Loucy (cell line): ENCODE results near the gene ADCY5.

ENCODE experiments used
- H2AFZ ChIP-seq: fragments of 200-600 bp; sonication (generic); 2 replicates; pipeline ENCODE4 v1.6.0; 2016; ENCODE audit warnings: antibody characterized with exemption, mild to moderate bottlenecking, low read length, moderate library complexity
- H3F3A ChIP-seq: fragments of 200-600 bp; 2 replicates; pipeline ENCODE4 v1.6.0; 2016; ENCODE audit warnings: antibody characterized with exemption, low read depth, mild to moderate bottlenecking
- H3K27me3 ChIP-seq: fragments of 200-600 bp; sonication (generic); 2 replicates; pipeline ENCODE4 v1.6.1; 2014; ENCODE audit warnings: low read length, mild to moderate bottlenecking; ENCODE audit not compliant: insufficient read depth, poor library complexity, severe bottlenecking
- H3K36me3 ChIP-seq: fragments of 200-600 bp; sonication (generic); 2 replicates; pipeline ENCODE4 v1.6.1; 2016; ENCODE audit warnings: low read length; ENCODE audit not compliant: insufficient read depth
- H3K4me1 ChIP-seq: fragments of 200-600 bp; sonication (generic); 2 replicates; pipeline ENCODE4 v1.5.1; 2014; ENCODE audit warnings: low read length, mild to moderate bottlenecking; ENCODE audit not compliant: insufficient read depth, poor library complexity, severe bottlenecking
- H3K4me2 ChIP-seq: fragments of 200-600 bp; sonication (generic); 2 replicates; pipeline ENCODE4 v1.6.0; 2014; ENCODE audit warnings: antibody characterized with exemption, low read length, low read depth, mild to moderate bottlenecking; ENCODE audit not compliant: poor library complexity, severe bottlenecking
- H3K4me3 ChIP-seq: fragments of 200-600 bp; sonication (generic); 2 replicates; pipeline ENCODE4 v1.5.1; 2014; ENCODE audit warnings: low read length, mild to moderate bottlenecking, mixed read lengths; ENCODE audit not compliant: poor library complexity, severe bottlenecking
- H3K79me2 ChIP-seq: fragments of 200-600 bp; sonication (generic); 2 replicates; pipeline ENCODE4 v1.6.1; 2014; ENCODE audit warnings: low read length; ENCODE audit not compliant: insufficient read depth
- H3K9ac ChIP-seq: fragments of 200-600 bp; sonication (generic); 2 replicates; pipeline ENCODE4 v1.6.0; 2014; ENCODE audit warnings: mild to moderate bottlenecking, low read depth, low read length, moderate library complexity; ENCODE audit not compliant: poor library complexity, severe bottlenecking
- H3K9me2 ChIP-seq: fragments of 200-600 bp; sonication (generic); replicated peaks from 2 replicates; pipeline ENCODE4 v1.6.1; 2016; ENCODE audit warnings: low read depth, low read length, mixed read lengths
- H3K9me3 ChIP-seq: fragments of 200-600 bp; sonication (generic); 2 replicates; pipeline ENCODE4 v1.6.1; 2014; ENCODE audit warnings: mild to moderate bottlenecking, antibody characterized with exemption, low read length, low read depth; ENCODE audit not compliant: insufficient read depth
- H4K20me1 ChIP-seq: fragments of 200-600 bp; sonication (generic); 2 replicates; pipeline ENCODE4 v1.6.0; 2014; ENCODE audit warnings: antibody characterized with exemption, low read length, mild to moderate bottlenecking; ENCODE audit not compliant: insufficient read depth, poor library complexity, severe bottlenecking
- CTCF ChIP-seq: fragments of 200-600 bp; sonication (generic); conservative IDR thresholded peaks from 2 replicates; pipeline ENCODE4 v1.5.1; 2014; ENCODE audit warnings: mild to moderate bottlenecking, antibody characterized with exemption, low read length
- EZH2phosphoT487 ChIP-seq: fragments of 200-600 bp; IDR thresholded peaks from 2 replicates; pipeline ENCODE4 v1.6.1; 2018; ENCODE audit warnings: antibody characterized with exemption, mild to moderate bottlenecking, moderate library complexity, borderline replicate concordance

ADCY5 gene

GRCh38 chr3:123373474-123373987 lies 75.4 kb downstream of the ADCY5 start:
- Histone ChIP-seq H3F3A (no peaks in the 10 kb centered on the region), H3K4me2 (no peak overlapping the region), H3K9me2 (no peaks in the 10 kb centered on the region), H3K9me3 (no peaks in the 10 kb centered on the region), H3K9ac (no peak overlapping the region), H3K36me3 (no peaks in the 10 kb centered on the region), H2AFZ (no peak overlapping the region), H3K27me3 (no peaks in the 10 kb centered on the region), H3K4me1 (no peaks in the 10 kb centered on the region), H3K4me3 (no peak overlapping the region), H4K20me1 (no peaks in the 10 kb centered on the region), H3K79me2 (no peaks in the 10 kb centered on the region)
- TF ChIP-seq EZH2phosphoT487: no peak
- TF ChIP-seq CTCF: no peak

GRCh38 chr3:123372686-123373473 lies 76.0 kb downstream of the ADCY5 start:
- H3K36me3 ChIP-seq: no peaks in the 10 kb centered on the region

GRCh38 chr3:123371859-123372685 lies 76.8 kb downstream of the ADCY5 start:
- Histone ChIP-seq H3K9me2 (no peaks in the 10 kb centered on the region), H3K36me3 (no peaks in the 10 kb centered on the region), H3K27me3 (no peaks in the 10 kb centered on the region), H3F3A (no peaks in the 10 kb centered on the region), H3K9me3 (no peaks in the 10 kb centered on the region), H2AFZ (no peak overlapping the region), H3K4me3 (no peak overlapping the region), H3K4me2 (no peak overlapping the region), H3K4me1 (no peaks in the 10 kb centered on the region), H3K9ac (no peak overlapping the region), H4K20me1 (no peaks in the 10 kb centered on the region), H3K79me2 (no peaks in the 10 kb centered on the region)
- TF ChIP-seq EZH2phosphoT487 (no peak), CTCF (no peak)

More at GRCh38 chr3:123372686-123373473, 76.0 kb downstream of the ADCY5 start:
- Histone ChIP-seq H3K9me2 (no peaks in the 10 kb centered on the region), H3K27me3 (no peaks in the 10 kb centered on the region), H3K4me2 (no peak overlapping the region), H3K4me3 (no peak overlapping the region), H3K4me1 (no peaks in the 10 kb centered on the region), H2AFZ (no peak overlapping the region), H3K79me2 (no peaks in the 10 kb centered on the region), H4K20me1 (no peaks in the 10 kb centered on the region), H3K9ac (no peak overlapping the region), H3K9me3 (no peaks in the 10 kb centered on the region), H3F3A (no peaks in the 10 kb centered on the region)
- no peak for TF ChIP-seq CTCF
- TF ChIP-seq EZH2phosphoT487: no peak
